ENCODE data around the gene SLC11A1.

The SLC11A1 gene

DNA sequence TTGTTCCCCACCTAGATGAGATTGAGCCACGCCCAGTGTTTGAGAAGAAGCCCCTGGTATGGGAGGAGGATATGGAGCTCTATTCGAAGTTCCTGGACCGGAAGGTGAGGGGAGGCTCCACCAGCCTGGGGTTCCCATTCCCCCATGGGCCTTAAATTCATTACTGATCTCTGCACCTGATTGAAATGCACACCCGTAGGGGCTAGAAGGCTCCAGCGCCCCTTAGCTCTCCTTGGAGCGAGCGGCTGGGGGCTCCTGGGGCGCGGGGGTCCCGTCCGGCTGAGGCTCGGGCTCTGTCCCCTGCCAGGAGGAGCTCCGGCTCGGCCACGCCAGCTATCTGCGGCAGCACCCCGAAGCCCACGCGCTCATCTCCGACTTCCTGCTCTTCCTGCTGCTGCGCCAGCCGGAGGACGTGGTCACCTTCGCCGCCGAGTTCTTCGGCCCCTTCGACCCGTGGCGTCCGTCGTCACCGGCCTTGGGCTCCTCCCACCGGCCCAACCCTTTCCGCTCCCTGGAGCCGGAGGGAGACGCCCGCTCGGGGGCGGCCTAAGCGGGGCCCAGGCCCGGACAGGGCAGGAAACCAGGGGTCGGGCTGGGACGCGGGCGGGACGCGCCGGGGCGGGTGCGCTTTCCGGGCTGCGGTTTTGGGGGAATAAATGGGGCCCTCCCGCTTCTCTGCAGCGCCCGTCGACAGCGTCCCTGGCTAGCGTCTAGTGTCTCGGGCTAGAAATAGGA lies 14.5 kb upstream of the SLC11A1 start:
- no peak for DNase-seq

DNA sequence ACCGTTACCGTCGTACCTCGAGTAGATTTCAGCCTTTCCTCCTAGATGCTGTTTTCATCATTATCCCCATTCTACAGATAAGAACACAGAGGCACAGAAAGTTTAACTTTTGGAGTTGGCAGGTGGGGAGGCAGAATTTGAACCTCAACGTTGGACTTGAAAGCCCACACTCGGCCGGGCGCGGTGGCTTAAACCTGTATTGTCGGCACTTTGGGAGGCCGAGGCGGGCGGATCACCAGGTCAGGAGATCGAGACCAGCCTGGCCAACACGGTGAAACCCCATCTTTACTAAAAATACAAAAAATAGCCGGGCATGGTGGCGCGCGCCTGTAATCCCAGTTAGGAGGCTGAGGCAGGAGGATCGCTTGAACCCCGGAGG lies 13.9 kb upstream of the SLC11A1 start:
- no peak for DNase-seq

DNA sequence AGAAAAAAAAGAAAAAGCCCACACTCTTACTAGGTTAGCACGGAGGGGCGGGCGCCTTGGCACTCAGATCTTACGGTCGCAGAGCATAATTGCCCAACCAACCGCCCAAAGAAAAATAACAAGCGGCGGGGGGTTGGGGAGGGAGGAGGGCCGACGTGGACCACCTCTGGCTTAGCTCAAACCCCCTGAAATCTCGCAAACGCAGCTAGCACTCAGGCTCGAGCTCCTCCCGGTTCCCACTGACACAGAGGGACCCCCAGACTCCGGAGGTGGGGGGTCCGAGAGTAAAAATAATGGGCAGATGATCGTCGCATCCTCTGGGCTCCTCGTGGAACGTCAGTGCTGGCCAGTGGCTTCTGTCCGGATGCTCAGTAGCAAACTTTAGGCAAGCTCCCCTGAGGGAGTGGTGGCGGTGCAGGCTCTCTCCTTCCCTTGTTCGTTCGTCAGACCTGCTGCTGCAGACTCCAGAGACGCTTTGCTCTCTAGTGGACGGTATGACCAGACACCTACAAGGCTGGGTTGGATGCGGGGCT lies 13.4 kb upstream of the SLC11A1 start:
- no peak for DNase-seq

DNA sequence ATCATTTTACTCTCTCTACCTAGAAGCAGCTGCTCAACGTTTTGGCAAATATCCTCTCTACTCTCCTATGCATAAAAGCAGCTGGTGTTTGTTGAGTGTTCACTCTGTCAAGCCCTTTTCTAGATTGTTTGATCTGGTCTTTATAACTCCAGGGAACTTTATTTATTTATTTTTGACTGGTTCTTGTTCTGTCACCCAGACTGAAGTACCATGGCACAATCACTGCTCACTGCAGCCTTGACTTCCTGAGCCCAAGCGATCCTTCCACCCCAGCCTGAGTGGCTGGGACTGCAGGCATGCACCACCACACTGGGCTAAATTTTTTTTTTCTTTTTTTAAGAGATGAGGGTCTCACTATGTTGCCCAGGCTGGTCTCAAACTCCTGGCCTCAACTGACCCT lies 12.7 kb upstream of the SLC11A1 start:
- DNase-seq, result no peak

DNA sequence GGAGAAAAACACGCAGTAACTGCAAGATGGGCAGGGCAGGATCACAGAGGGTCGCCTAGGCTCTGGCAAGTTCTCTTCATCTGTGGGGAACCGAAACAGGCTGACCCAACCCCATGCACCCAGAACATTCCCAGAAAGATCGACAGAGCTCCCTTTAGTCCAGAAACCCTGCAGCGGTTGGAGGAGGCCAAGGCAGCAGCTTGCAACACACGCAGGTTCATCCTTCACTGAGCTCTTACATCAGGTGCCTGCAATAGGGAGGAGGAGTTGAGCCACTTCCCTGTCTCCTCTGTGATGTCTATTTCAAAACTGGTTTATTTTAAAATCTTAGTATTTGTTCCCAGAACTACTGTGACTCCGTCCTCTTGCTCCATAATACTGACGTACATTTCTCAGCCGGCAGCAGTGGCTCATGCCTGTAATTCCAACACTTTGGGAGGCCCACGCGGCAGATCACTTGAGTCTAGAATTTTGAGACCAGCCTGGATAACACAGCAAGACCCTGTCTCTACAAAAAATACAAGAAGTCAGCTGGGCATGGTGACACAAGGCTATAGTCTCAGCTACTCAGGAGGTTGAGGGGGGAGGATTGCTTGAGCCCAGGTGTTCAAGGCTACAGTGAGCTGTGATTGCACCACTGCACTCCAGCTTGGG lies 11.5 kb upstream of the SLC11A1 start:
- DNase-seq, result no peak

DNA sequence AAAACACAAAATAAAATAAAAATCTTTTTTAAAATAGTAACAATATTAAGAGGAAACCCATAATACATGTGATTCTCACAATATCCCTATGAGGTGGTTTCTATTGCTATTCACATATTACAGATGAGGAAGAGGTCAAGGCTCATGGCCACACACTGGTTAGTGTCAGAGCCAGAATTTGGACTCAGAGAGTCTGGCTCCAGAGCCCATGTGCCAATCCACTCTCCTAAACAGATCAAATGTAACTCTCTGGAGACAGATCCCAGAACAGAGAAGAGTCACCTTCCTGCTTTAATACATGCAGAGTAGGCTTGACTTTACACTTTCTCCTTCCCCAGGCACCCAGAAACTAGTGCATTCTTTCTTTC lies 10.1 kb upstream of the SLC11A1 start:
- DNase-seq, result no peak

DNA sequence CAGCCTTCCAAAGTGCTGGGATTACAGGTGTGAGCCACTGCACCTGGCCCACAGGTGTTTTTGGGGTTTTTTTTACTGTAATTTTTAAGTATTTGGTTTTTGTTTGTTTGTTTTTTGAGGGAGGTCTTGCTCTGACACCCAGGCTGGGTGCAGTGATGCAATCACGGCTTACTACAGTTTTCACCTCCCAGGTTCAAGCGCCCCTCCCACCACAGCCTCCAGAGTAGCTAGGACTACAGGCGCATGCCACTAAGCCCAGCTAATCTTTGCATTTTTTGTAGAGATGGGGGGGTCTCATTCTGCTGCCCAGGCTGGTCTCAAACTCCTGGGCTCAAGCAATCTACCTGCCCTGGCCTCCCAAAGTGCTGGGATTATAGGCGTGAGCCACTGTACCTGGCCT lies 7.3 kb upstream of the SLC11A1 start:
- no peak for DNase-seq

DNA sequence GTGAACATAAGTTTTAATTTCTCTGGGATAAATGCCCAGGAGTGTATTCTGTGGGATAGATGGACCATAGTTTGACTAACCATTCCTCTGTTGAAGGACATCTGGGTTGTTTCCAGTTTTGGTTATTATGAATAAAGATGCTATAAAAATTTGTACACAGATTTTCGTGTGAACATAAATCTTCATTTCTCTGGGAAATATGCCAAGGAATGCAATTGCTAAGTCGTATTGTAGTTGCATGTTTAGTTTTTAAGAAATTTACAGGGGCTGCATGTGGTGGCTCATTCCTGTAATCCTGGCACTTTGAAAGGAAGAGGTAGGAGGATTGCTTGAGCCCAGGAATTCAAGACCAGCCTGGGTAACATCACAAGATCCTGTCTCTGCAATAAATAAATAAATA lies 6.9 kb upstream of the SLC11A1 start:
- DNase-seq, result no peak

DNA sequence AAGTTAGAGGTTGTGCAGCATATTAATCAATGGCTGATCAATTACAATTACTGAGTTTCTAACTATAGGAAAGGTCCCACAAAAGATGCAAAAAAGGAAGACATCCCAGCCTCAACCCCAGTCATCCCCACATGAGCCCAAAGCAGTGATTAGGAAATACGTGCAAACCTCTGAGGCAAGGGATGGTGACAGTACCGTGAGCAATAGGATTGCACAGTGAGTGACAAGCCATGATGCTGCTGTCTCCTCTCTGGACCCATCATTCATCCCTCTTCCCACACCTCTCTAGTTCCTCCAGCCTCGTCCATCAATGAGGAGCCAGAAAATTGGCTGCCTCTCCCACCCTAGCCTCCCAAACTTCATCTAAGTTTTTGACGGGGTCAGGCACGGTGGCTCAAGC lies 4.0 kb upstream of the SLC11A1 start:
- DNase-seq, result no peak

DNA sequence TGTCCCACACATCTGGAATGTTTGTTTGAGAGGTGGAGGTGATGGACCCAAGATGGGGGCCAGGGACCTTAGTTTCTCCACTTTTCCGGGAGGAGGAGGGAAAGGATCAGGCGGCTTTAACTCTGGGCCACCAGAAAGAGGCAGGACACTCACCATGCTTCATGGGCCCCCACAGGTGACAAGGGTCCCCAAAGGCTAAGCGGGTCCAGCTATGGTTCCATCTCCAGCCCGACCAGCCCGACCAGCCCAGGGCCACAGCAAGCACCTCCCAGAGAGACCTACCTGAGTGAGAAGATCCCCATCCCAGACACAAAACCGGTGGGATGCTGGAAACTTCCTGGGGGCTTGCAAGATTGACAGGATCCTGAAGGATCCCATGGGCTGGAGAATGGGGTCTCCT lies 712 bp downstream of the SLC11A1 start:
- no peak for DNase-seq

DNA sequence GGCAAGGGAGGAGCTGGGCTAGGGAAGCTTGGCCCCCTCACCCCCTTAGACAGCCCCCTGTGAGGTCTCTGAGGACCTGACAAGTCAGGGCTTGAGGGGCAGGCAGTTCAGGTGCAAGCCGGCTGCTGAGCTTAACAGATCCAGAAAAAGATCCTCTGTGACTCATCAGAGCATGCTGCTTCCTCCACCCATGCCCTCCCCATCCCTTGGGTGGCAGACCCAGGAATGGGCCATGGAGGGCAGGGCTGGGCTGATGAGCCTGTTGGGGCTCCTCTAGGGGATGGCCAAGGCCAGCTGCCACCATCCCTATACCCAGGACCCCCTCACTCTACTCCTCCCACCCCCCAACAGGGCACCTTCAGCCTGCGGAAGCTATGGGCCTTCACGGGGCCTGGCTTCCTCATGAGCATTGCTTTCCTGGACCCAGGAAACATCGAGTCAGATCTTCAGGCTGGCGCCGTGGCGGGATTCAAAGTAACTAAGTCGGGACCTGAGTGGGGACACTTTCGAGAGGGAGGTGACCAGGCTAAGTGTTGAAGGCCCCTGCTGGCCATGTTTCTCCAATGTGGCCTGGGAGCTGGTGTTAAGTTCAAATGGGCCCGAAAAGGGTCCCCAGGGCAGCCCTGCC lies 1.9 kb downstream of the SLC11A1 start:
- no peak for DNase-seq

DNA sequence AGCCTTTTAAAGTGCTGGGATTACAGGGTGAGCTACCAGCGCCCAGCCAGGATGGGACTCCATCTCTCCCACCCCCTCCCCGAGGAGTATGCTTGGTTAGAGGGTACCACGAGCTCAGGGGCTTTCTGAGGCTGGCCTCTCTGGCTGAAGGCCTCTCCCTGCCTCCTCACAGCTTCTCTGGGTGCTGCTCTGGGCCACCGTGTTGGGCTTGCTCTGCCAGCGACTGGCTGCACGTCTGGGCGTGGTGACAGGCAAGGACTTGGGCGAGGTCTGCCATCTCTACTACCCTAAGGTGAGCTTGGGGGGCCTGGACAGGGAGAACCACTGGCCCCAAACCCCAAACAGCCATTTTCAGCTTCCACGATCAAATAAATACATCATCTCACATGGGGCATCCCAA lies 2.9 kb downstream of the SLC11A1 start:
- no peak for DNase-seq

DNA sequence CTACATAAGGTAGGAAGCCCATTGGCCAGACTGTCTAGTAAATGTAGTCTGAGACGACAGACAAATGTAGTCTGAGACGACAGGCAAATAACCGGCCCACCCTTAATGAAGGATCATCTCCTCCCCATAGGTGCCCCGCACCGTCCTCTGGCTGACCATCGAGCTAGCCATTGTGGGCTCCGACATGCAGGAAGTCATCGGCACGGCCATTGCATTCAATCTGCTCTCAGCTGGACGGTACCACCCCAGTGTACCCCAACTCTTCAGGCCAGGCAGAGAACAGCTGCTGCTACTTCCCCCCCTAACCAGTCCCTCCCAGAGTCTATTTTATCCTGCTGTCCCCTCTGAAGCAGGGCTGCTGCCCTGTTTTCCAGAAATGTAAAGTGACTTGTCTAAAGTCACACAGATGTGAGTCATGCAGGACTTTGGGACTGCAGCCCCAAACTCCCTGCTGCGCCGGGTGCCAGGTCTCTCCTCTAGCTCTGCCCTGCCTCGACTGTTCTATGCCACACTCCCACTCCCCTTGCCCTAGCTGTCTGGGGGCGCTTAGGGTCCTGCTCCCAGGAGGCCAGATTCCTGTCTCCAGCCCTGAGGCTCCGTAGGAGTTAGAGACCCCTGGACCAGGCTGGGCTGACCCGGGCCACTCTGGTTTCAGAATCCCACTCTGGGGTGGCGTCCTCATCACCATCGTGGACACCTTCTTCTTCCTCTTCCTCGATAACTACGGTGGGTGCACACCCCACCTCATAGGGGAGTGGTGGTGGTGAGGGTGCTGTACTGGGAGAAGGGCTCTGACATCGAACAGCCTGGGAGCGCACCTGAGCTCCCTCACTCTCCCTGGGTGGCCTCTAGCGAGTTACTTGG lies 4.7 kb downstream of the SLC11A1 start:
- DNase-seq, result no peak

DNA sequence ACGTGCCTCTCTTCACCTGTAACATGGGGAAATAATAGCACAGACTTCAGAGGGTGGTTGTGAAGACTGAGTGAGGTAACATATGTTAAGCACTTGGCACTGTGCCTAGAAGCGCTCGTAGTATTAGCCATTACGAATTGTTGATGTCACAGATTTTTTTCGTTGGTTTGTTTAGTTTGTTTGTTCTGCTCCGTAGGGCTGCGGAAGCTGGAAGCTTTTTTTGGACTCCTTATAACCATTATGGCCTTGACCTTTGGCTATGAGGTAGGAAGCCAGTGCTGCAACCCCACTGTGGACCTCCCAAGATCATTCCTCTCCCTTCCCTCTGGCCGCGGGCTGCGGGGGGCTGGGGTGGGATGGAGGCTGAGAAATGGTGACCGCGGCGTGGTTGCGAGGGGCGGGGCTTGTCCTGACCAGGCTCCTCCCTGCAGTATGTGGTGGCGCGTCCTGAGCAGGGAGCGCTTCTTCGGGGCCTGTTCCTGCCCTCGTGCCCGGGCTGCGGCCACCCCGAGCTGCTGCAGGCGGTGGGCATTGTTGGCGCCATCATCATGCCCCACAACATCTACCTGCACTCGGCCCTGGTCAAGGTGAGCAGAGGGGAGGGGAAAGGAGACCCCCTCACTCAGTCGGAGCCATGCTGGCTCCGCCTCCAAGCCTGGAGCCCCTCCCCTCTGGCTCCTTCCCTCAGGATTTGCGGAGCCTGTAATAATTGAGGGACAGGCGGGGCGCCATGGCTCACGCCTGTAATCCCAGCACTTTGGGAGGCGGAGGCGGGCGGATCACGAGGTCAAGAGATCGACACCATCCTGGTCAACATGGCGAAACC lies 5.5 kb downstream of the SLC11A1 start:
- DNase-seq, result no peak

DNA sequence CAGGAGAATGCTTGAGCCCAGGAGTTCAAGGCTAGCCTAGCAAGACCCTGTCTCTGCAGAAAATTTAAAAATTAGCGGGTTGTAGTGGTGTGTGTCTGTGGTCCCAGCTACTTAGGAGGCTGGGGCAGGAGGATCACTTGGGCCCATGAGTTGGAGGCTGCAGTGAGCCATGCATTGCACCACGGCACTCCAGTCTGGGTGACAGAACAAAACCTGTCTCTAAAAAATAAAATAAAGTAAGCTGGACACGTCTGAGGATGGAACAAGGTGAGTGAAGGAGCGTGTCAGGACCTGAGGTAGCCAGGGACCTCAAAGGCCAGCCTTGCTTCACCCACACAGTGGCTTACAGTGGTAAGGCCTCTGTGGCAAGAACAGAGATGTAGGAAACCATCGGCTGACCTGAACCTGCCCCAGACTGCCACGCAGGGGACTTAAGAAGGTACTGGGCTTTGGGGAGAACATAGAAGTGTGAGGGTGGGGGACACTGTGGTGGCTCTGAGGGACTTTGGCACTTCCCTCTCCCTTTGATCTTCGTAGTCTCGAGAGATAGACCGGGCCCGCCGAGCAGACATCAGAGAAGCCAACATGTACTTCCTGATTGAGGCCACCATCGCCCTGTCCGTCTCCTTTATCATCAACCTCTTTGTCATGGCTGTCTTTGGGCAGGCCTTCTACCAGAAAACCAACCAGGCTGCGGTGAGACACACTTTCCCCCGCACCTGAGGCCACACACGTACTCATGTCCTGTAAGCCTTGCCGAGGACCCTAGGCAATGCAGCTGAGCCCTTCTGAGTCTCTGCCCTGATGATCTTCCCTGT lies 7.5 kb downstream of the SLC11A1 start:
- no peak for DNase-seq

DNA sequence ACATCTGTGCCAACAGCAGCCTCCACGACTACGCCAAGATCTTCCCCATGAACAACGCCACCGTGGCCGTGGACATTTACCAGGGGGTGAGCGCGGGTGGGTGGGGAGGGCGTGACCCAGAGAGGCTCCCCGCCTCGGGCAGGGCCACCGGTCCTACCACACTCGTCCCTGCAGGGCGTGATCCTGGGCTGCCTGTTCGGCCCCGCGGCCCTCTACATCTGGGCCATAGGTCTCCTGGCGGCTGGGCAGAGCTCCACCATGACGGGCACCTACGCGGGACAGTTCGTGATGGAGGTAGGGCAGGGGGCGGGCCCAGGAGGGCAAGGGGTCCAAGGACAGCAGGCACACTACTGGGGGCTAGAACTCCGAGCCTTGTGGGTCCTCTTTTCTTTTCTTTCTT lies 9.1 kb downstream of the SLC11A1 start:
- DNase-seq, result no peak

DNA sequence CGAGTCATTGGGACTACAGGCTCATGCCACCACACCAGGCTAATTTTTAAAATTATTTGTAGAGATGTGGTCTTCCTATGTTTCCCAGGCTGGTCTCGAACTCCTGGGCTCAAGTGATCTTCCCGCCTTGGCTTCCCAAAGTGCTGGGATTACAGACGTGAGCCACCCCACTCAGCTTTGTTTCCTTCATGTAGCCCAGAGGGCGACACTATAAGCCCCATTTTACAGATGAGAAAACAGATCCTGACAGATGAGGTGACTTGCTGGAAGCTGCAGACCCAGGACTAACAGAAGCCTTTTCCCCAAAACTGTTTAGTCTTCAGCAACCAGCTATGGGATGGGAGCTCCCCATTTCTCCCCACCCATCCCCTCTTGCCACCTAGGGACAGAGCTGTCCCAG lies 10.4 kb downstream of the SLC11A1 start:
- no peak for DNase-seq

DNA sequence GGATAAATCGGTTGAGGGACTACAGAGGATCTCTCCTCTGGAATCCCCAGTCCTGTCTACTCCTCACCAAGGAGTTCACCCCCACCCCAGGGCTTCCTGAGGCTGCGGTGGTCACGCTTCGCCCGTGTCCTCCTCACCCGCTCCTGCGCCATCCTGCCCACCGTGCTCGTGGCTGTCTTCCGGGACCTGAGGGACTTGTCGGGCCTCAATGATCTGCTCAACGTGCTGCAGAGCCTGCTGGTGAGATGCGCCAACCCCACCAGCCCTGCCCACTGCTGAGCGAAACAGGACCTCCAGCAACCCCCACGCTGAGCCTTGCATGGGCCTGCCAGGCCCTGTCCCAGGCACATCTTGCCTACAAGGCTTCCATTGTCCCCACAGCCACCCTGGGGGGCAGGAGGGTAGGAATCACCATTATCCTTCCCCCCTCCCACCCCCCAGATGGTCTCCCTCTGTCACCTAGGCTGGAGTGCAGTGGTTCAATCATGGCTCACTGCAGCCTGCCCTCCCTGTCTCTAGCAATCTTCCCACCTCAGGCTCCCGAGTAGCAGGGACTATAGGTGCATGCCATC lies 10.9 kb downstream of the SLC11A1 start:
- no peak for DNase-seq

DNA sequence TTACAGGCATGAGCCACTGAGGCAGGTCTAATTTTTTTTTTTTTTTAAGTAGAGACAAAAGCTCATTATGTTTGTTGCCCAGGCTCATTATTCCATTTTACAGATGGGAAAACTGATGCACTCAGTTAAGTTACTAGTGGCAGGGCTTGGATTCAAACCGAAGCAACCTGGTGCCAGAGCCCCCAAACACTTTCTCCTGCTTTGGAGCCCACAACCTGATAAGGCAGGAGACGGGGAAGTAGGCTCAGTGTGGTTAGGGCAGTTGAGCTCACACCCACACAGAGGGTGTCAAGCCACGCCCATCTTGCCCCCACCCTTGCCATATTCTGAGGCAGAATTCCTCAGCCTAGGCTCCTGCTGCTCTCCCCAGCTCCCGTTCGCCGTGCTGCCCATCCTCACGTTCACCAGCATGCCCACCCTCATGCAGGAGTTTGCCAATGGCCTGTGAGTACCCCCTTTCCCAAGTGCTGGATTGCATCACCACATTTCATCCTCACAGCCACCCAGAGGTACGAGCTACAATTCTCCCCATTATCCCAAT lies 11.7 kb downstream of the SLC11A1 start:
- DNase-seq, result no peak

DNA sequence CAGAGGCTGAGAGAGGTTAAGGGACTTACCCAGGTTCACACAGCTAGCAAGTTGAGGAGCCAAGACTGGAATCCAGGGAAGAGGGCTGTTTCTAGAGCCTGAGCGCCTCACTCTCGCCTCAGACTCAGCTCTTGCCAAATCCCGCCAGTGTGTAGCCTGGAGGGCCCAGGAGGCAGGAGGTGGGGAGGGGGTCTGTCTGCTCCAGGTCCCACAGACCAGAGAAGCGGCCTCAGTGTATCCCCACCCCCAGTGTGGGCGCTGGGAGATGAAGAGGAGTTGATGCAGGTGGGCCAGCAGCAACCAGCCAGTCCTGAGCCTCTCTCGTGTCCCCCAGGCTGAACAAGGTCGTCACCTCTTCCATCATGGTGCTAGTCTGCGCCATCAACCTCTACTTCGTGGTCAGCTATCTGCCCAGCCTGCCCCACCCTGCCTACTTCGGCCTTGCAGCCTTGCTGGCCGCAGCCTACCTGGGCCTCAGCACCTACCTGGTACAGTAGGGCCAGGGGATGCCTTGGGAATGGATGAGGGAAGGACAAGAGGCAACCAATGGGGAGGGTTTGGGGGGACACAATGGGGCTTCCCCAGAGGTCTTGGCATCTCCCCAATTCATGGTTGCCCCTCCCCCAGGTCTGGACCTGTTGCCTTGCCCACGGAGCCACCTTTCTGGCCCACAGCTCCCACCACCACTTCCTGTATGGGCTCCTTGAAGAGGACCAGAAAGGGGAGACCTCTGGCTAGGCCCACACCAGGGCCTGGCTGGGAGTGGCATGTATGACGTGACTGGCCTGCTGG lies 12.4 kb downstream of the SLC11A1 start:
- no peak for DNase-seq
